SHP77 (cell line): ENCODE results near the gene TTLL8.
A peak's percentile ranks its signal among the peaks of the same experiment; 100 is the strongest.
"Not testable (repeated sequence)": the region's sequence is repeated elsewhere in the genome, so short reads cannot be mapped to it uniquely, and the experiment has no call there.

ENCODE experiments used
- DNase-seq, 2 experiments: peaks; one replicate each; lab custom pipeline; 2025; lab: John Stamatoyannopoulos, UW

TTLL8 gene

DNA sequence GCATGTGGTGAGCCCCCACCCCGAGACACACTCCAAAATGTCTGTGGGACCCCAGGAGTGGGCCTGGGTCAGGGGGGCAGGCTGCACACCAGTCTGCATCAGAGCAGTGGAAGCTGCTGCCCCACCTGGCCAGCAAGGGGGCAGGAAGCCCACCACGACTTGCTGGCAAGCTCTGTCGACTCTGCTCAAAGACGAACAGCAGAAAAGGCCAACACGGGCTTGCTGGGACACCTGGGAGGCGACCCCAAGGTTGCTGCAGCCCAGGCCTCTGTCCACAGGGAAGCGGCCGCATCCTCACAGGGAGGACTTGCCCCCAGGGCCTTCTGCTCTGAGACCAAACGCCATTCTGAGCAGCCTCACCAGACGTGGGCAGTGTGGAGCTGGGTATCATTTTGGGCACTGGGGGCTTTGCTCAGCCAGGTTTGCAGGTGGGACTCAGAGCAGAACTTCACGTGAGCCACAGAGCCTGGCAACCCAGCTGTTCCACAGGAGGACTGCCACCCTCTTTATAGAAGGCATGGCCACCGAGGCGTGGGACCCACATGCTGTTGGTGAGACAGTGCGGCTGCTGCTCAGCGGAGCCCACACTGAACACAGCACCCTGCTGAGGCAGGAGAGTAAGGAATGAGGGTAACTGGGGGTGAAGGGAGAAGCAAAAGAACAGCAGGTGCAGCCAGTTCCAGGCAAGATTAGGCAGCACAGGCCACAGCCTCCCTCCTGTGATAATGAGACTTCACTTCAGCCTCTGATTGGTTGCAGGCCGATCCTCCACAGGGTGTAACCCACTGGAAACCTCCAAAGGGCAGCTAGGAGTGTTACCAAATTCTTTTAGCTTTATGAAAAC is 56.5 kb downstream of the TTLL8 start:
- DNase-seq = no peak

DNA sequence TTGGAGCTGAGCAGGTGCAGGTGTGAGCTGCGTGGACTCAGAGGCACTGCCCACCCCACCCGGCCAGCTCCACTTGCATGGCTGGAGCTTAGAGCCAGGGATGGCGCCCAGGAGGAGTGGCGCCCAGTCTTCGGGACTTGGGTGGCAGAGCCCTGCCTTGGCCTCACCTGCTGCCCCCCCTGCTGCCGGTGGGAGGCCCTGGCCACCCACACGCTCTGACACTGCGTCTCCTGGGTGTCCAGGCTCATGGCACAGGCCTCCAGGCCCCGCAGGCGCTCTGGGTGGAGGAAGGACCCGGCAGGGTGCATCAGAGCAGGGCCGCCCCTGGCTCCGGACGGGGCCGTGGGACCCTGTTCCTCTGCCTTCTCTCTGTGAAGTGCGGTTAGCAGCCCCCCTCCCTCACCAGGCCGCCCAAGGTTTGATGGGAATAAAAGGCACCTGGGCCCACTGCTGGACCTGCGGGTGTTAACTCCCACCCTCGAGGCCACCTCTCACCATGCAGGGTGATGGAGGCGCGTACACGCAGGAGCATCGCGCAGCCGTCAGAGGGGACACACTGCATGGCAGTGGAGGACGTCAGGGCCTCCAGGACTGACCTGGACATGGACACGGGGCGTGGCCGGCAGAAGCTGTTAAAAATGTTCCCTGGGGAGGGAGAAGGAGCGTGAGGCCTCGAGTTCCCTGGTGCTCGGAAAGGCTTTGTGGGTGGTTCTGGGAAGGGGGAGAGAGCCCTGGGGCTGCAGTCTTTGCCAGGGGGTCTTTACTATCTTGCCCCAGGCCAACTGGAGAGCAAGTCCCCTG is 57.3 kb downstream of the TTLL8 start:
- DNase-seq = no peak

- DNase-seq = no peak
Observed at GRCh38 chr22:49999946-50000586, 58.0 kb downstream of the TTLL8 start.

GRCh38 chr22:49999063-49999945 is 58.8 kb downstream of the TTLL8 start:
- DNase-seq = no peak

DNA sequence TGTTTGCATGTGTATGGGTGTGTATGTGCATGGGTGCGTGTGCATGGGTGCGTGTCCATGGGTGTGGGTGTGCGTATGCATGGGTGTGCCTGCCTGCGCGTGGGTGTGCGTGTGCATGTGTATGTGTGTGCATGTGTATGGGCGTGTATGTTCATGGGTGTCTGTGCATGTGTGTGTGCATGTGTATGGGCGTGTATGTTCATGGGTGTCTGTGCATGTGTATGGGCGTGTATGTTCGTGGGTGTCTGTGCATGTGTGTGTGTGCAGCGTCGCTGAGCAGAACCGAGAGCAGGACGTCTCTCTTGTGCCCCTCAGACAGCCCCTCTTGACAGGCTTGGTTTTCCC is 59.4 kb downstream of the TTLL8 start:
- no peak for DNase-seq

GRCh38 chr22:49997932-49998717 is 60.0 kb downstream of the TTLL8 start:
- no peak for DNase-seq

DNA sequence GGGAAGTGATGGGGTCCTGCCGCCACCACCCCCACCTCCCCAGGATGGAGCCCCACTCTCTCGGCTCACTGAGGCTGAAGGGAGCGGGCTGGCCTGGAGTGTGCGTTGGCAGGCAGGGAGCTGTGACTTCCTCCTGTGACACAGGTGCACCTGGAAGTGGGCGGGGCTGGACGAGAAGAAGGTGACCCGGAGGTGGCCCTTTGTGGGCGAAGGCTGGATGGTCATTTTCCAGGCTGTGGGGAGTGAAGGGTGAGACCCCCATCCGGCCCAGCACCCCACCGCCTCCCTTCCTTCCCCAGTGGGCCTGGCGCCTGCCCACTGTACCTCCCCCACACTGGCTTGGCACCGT is 60.9 kb downstream of the TTLL8 start:
- no peak for DNase-seq

GRCh38 chr22:49996518-49997250 is 61.4 kb downstream of the TTLL8 start:
- DNase-seq = no peak

- DNase-seq = no peak
Observed at GRCh38 chr22:49996119-49996517, 62.0 kb downstream of the TTLL8 start.

DNA sequence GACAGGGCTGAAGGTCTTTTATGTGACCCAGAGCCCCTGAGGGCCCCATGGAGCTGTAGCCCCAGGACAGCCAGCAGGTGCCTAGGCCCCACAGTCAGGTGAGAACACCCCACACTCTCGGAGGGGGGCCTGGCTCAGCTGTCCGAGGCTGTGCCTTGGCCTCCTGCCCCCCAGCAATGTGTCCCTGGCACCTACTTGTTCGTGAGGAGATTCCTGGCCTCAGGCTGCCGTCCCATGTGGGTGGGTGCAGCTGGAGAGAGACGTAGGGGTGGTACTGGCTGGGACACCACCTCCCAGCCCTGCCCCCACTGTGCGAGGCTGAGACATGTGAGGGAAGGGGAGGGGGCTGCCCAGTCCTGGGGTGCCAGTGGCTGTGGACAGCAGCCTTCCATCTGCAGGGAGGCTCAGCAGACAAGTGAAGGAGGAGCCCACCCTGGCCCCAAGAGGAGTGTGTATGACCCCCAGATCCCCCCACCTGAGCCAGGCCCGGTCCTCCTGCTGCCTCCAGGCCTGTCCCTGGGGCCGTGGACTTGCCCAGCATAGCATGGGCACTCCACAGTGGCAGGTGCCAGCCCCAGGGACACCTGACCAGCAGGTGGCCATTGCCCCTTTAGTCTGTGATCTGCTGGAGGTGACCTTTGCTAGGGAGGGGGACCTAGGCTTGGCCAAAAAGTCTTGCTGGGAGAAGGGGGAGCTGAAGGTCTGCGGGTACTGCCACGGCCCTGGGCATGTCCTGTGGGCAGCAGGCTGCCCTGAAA is 62.6 kb downstream of the TTLL8 start:
- DNase-seq = no peak

DNA sequence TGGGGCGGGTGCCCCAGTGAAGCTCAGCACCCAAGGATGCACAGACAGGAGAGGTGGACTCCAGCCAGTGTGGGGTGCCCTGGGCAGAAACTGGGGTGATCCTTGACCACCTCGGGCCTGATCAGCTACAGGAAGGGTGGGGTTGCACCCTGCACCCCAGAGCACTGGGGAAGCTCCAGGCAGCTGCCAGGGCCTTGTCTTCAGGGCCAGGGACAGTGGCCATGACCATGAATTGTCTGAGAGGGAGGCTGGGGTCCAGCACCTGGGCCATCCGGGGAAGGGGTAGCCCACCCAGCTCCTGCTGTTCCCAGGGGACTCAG is 63.1 kb downstream of the TTLL8 start:
- DNase-seq = no peak

- no peak for DNase-seq
Observed at GRCh38 chr22:49994361-49995040, 63.6 kb downstream of the TTLL8 start.

- DNase-seq = no peak
Observed at GRCh38 chr22:49993649-49994360, 64.3 kb downstream of the TTLL8 start.

GRCh38 chr22:49992921-49993648 is 65.0 kb downstream of the TTLL8 start:
- DNase-seq = peak; percentile 70 to 81

GRCh38 chr22:49991907-49992533 is 66.1 kb downstream of the TTLL8 start:
- DNase-seq = no peak

- no peak for DNase-seq
Observed at GRCh38 chr22:49991167-49991566, 66.9 kb downstream of the TTLL8 start.

DNA sequence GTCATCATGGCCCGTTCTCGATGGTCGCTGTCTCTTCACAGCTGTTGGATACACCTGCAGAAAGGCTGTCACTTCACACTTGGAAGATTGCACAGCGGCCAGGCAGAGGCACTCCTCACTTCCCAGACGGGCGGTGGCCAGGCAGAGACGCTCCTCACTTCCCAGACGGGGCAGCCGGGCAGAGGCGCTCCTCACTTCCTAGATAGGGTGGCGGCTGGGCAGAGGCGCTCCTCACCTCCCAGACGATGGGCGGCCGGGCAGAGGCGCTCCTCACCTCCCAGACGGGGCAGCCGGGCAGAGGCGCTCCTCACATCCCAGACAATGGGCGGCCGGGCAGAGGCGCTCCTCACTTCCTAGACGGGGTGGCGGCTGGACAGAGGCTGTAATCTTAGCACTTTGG is 68.3 kb downstream of the TTLL8 start:
- DNase-seq = not testable (repeated sequence)
